GM23338 (cell line): ENCODE results near the gene OR51B2.

Source experiments
- CTCF ChIP-seq, 2 experiments: fragments of 200-600 bp in 1 of 2; sonication (generic) in 1 of 2; conservative IDR thresholded peaks; 2 replicates each; pipeline versions ENCODE4 v1.5.1 to v1.6.1; 2016 to 2017; ENCODE audit warnings: antibody characterized with exemption in 2 of 2, low read depth in 2 of 2, mild to moderate bottlenecking in 2 of 2, moderate library complexity in 1 of 2
- EZH2 ChIP-seq: fragments of 200-600 bp; sonication (generic); IDR thresholded peaks from one replicate; pipeline ENCODE4 v1.8.0; 2017; ENCODE audit warnings: antibody characterized with exemption, mild to moderate bottlenecking, low read depth; ENCODE audit not compliant: unreplicated experiment
- EZH2phosphoT487 ChIP-seq: fragments of 200-600 bp; sonication (generic); IDR thresholded peaks from one replicate; pipeline ENCODE4 v1.8.1; 2018; ENCODE audit warnings: antibody characterized with exemption; ENCODE audit not compliant: unreplicated experiment
- POLR2AphosphoS5 ChIP-seq: IDR thresholded peaks from 2 replicates; pipeline ENCODE4 v1.6.1; 2016; ENCODE audit warnings: antibody characterized with exemption, low read depth
- REST ChIP-seq: IDR thresholded peaks from one replicate; pipeline ENCODE4 v1.6.1; 2018; ENCODE audit warnings: antibody characterized with exemption; ENCODE audit not compliant: unreplicated experiment
- ZNF114 ChIP-seq: fragments of 250-450 bp; sonication (Bioruptor Pico); IDR thresholded peaks from 2 replicates; pipeline ENCODE4 v1.5.0; 2020; ENCODE audit warnings: mild to moderate bottlenecking, moderate library complexity

GRCh38 chr11:5286351-5286750 lies 37.7 kb downstream of the OR51B2 start:
- TF ChIP-seq EZH2 (no peak), CTCF (conservative IDR thresholded peaks at IDR 0.05; ENCODE audit: low read depth in 2 of 2) (no peak), EZH2phosphoT487 (no peak), ZNF114 (no peak), REST (no peak), POLR2AphosphoS5 (no peak)
